Right forelimb (tissue), 1 donor: ENCODE measurements around the gene BLTP2.

Experiments used
- DNase-seq: peaks from one replicate; pipeline ENCODE4 v3.0.0-alpha.2; 2018

Gene BLTP2

DNA sequence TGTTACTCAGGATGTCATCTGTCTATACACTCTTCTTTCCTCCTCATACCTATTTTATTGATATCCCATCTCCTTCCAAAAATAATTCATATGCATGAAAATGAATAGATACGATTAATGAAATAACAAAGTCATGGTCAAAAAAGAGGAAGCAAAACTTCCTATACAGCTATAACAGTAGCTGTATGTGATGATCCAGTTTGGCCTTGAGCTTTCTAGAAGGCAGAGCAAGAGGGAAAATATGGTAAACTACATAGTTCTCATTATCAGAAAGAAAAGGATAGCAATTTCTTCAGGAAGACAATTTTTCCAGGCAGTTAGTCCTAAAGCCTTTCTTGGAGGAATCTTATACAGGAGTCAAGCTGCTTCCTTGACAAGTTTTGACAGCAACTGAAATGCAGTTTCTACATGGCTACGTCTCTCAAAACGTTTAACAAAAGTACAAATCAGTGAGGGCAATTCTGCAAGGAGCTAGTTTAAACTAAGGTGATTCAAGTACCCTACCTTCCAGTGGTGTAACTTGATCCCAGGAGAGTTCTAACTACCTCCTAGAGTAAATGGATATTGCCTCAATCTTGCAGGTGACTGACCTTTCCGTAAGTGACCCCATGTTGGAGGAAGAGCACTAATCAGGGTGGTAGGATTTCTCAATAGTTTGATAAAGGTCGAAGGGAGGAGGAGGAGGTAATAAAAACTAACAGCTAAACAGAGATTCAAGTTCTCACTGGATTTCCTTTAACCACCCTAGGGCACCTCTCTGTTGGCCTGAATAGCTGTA is 47.2 kb downstream of the BLTP2 start:
- no peak for DNase-seq
